GM12878 (cell line): Measurements from ENCODE around the gene RPL22. TPM values are rescaled to one million over a fixed set of nuclear protein-coding genes. Genes with fewer than 3 reads are reported as not detected.

Source experiments
- ATAC-seq: fragments of 200-7000 bp; cut with Tn5 transposase; 3 replicates; pipeline ENCODE4 v1.9.1; 2020; ENCODE audit warnings: mild to moderate bottlenecking, moderate library complexity
- BruUV-seq: library from RNA; stranded (reverse); fragments of 400-500 nt; replicated peaks from 2 replicates; lab custom pipeline; 2021; lab: Mats Ljungman, UMichigan
- CTCF ChIA-PET: fragments of 300-600 bp; sonication (Branson Sonifier 250); formaldehyde crosslinking; extraction: SDS; loops from one replicate; lab custom pipeline; 2021; ENCODE audit warnings: inconsistent platforms; lab: Yijun Ruan, JAX
- POLR2A ChIA-PET: fragments of 350-600 bp; formaldehyde crosslinking; extraction: SDS; loops from one replicate; lab custom pipeline; 2021; ENCODE audit warnings: inconsistent platforms; lab: Charles Lee
- RAD21 ChIA-PET: fragments of 300-600 bp; sonication (Branson Sonifier 250); formaldehyde crosslinking; loops from one replicate; lab custom pipeline; 2023; ENCODE audit warnings: antibody characterized with exemption; ENCODE audit not compliant: unreplicated experiment; lab: Charles Lee
- SMC1A ChIA-PET: fragments of 300-600 bp; sonication (Branson Sonifier 250); formaldehyde crosslinking; loops from one replicate; lab custom pipeline; 2023; ENCODE audit not compliant: unreplicated experiment, uncharacterized antibody; lab: Charles Lee
- DNase-seq: peaks from one replicate; pipeline ENCODE4 v3.0.0-alpha.2; 2011; ENCODE audit warnings: low read depth, low spot score
- FAIRE-seq: peaks from 3 replicates; lab custom pipeline; 2011; peaks lifted over from hg19 to GRCh38; lab: Jason Lieb, UNC
- H2AFZ ChIP-seq: 2 replicates; pipeline ENCODE4 v1.6.0; 2011; ENCODE audit warnings: low read depth, low read length, control low read depth; ENCODE audit not compliant: control insufficient read depth
- H3K27ac ChIP-seq: 2 replicates; pipeline ENCODE4 v1.5.1; 2011; ENCODE audit warnings: control low read depth; ENCODE audit not compliant: control insufficient read depth, insufficient read depth
- H3K27me3 ChIP-seq, 2 experiments: replicated peaks in 1 of 2; 2 replicates each; pipeline versions ENCODE4 v1.6.0 to v1.6.1; 2011; ENCODE audit warnings: low read length in 1 of 2; ENCODE audit not compliant: control insufficient read depth in 2 of 2, insufficient read depth in 2 of 2
- H3K36me3 ChIP-seq, 2 experiments: 2 replicates each; pipeline ENCODE4 v1.5.1; 2011; ENCODE audit warnings: low read length in 1 of 2; ENCODE audit not compliant: control insufficient read depth in 2 of 2, insufficient read depth in 2 of 2
- H3K4me1 ChIP-seq: 2 replicates; pipeline ENCODE4 v1.6.1; 2011; ENCODE audit warnings: mild to moderate bottlenecking, low read length, moderate library complexity, mixed read lengths; ENCODE audit not compliant: control insufficient read depth, insufficient read depth
- H3K4me2 ChIP-seq: 2 replicates; pipeline ENCODE4 v1.6.0; 2011; ENCODE audit warnings: control low read depth; ENCODE audit not compliant: control insufficient read depth, insufficient read depth
- H3K4me3 ChIP-seq: fragments of 200-600 bp; sonication (generic); 2 replicates; pipeline ENCODE4 v1.5.1; 2016
- H3K79me2 ChIP-seq: 2 replicates; pipeline ENCODE4 v1.6.0; 2011; ENCODE audit warnings: low read length; ENCODE audit not compliant: control insufficient read depth, insufficient read depth
- H3K9ac ChIP-seq: 2 replicates; pipeline ENCODE4 v1.8.0; 2011; ENCODE audit warnings: low read length, control low read depth, mixed read lengths; ENCODE audit not compliant: control insufficient read depth, insufficient read depth
- H3K9me3 ChIP-seq: replicated peaks from 3 replicates; pipeline ENCODE4 v1.5.1; 2011; ENCODE audit warnings: mild to moderate bottlenecking, low read length; ENCODE audit not compliant: control insufficient read depth, insufficient read depth
- H4K20me1 ChIP-seq: 2 replicates; pipeline ENCODE4 v1.6.0; 2011; ENCODE audit not compliant: control insufficient read depth, insufficient read depth
- CHD4 ChIP-seq: fragments of 200-600 bp; sonication (generic); IDR thresholded peaks from 2 replicates; pipeline ENCODE4 v1.6.1; 2016; ENCODE audit warnings: mild to moderate bottlenecking
- HDAC6 ChIP-seq: fragments of 200-600 bp; sonication (generic); IDR thresholded peaks from one replicate; pipeline ENCODE4 v1.8.0; 2017; ENCODE audit warnings: antibody characterized with exemption; ENCODE audit not compliant: unreplicated experiment
- IKZF1 ChIP-seq: fragments of 450-650 bp; conservative IDR thresholded peaks from 2 replicates; pipeline ENCODE4 v1.6.1; 2017; ENCODE audit warnings: antibody characterized with exemption, mild to moderate bottlenecking
- PAX8 ChIP-seq: fragments of 450-650 bp; IDR thresholded peaks from 2 replicates; pipeline ENCODE4 v1.6.1; 2017; ENCODE audit warnings: mild to moderate bottlenecking, moderate library complexity
- SMAD5 ChIP-seq: IDR thresholded peaks from 2 replicates; pipeline ENCODE4 v1.6.1; 2016; ENCODE audit warnings: antibody characterized with exemption, low read depth
- SMC3 ChIP-seq: IDR thresholded peaks from 2 replicates; pipeline ENCODE4 v1.6.1; 2011; ENCODE audit warnings: low read length, improper control_type of control experiment, borderline replicate concordance
- SUZ12 ChIP-seq: fragments of 200-600 bp; sonication (generic); IDR thresholded peaks from one replicate; pipeline ENCODE4 v1.6.1; 2018; ENCODE audit warnings: antibody characterized with exemption, mild to moderate bottlenecking; ENCODE audit not compliant: unreplicated experiment
- WGBS: methylation state at CpG from one replicate; pipeline ENCODE4 v1.1.6; 2016; ENCODE audit warnings: low lambda C conversion rate; ENCODE audit not compliant: insufficient replicate concordance, insufficient coverage; ENCODE audit errors: missing lambda C conversion rate; 5-methylcytosine and 5-hydroxymethylcytosine counted together
- in situ Hi-C: fragments of 300-500 bp; cut with MboI; formaldehyde crosslinking; loops from 9 replicates; pipeline ENCODE4 v1.14.3; 2018; ENCODE audit warnings: mixed read lengths
- intact Hi-C: fragments of 100-400 bp; cut with micrococcal nuclease; formaldehyde crosslinking; loops from one replicate; pipeline ENCODE4 v1.14.2; 2022; ENCODE audit not compliant: unreplicated experiment
- polyA plus RNA-seq, 11 experiments: library from polyadenylated mRNA; depleted of rRNA in 4 of 11; unstranded in 6 of 11; stranded (reverse) in 5 of 11; fragments of >200 nt; fragmentation: Nextera tagmentation in 4 of 11; fragmentation: Illumina TruSeq in 1 of 11; extraction: Ambion mirVana in 4 of 11; extraction: Trizol in 1 of 11; gene quantifications; 1 replicate in 1 of 11; 2 replicates in 10 of 11; pipeline versions ENCODE4 v1.2.1 to v1.2.3, GENCODE V29; 2011 to 2016; ENCODE audit warnings: inconsistent platforms in 2 of 11, missing spikeins in 2 of 11, low read depth in 1 of 11
- total RNA-seq, 4 experiments: library from RNA; depleted of rRNA in 3 of 4; stranded (reverse); fragments of >200 nt in 3 of 4; fragmentation: Illumina TruSeq in 1 of 4; extraction: Trizol in 1 of 4; gene quantifications; 2 replicates each; pipeline versions ENCODE4 v1.2.1 to v1.2.3, GENCODE V29; 2013 to 2021
- TF ChIP-seq, protein P1 (sequence below): fragments of 450-650 bp; IDR thresholded peaks from 2 replicates; pipeline ENCODE4 v1.6.1; 2016; ENCODE audit warnings: mild to moderate bottlenecking
- TF ChIP-seq, protein P2 (sequence below): IDR thresholded peaks from 2 replicates; pipeline ENCODE4 v1.6.1; 2012; ENCODE audit warnings: low read depth, low read length, improper control_type of control experiment
- TF ChIP-seq, protein P3 (sequence below): fragments of 450-650 bp; IDR thresholded peaks from 2 replicates; pipeline ENCODE4 v1.6.1; 2017; ENCODE audit warnings: mild to moderate bottlenecking, low read depth, inconsistent platforms; ENCODE audit not compliant: poor library complexity, severe bottlenecking

Gene RPL22
- total and polyA plus RNA-seq, 10 of the 15 experiments (the other 5 are each of a cell fraction or from before 2014, with no cell fraction given): 191 to 560 (median 430) TPM

DNA sequence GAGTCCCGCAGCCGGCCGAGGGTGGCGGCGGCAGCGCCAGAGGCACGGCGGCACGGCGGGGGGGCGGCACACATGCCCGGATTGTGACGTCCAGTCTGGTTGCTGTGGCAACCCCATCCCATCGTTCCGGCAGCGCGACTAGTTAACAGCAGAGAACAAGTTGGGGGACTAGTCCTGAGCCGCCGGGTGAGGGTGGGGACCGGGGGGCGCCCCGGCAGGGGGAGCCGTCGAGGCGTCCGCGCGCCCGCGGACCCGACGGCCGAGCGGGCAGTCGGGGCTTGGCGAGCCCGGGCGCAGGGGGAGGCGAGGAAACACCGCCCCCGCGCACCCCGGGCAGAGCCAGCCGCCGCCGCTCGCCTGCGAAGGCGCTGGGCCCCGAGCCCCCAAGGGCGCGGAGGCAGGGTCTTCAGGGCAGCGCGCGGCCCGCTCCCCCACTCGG, 19.1 kb downstream of the RPL22 start, which contains the start of gene CHD5:
Gene CHD5 (minus strand): TSS at position 54 of the 439 bp plus-strand sequence. CDS start 298 bp downstream, outside the sequence.
- Histone ChIP-seq H3K4me2 (peak within 1 kb of the TSS; percentile 33), H3K27ac (no peak within 1 kb of the TSS), H3K4me3 (no peak within 1 kb of the TSS), H3K4me1 (no peaks in the 10 kb centered on the region), H3K79me2 (no peaks in the 10 kb centered on the region), H2AFZ (no peak within 1 kb of the TSS)
- SMC1A ChIA-PET: no interaction called here
- DNase-seq (no peak), FAIRE-seq (no peak), ATAC-seq (peak; percentile 19; the same call in 1 of the 3 replicates)
- in situ Hi-C loops: no loop called here
- POLR2A ChIA-PET: no interaction called here
- TF ChIP-seq IKZF1: peak; percentile 29
- TF ChIP-seq HDAC6: peak; percentile 56
- peak; percentile 39 for TF ChIP-seq SUZ12
- TF ChIP-seq CHD4: no peak
- TF ChIP-seq, all 136 proteins: peak for 3
- Histone ChIP-seq H3K9me3 (no peaks in the 10 kb centered on the region), H3K9ac (no peak within 1 kb of the TSS), H3K36me3 (peaks cover 0 to 5% of the 10 kb centered on the region in 2 experiments), H3K27me3 (peaks cover 0 to 5% of the 10 kb centered on the region in 2 experiments; a peak in 2 of 4 replicates), H4K20me1 (peaks cover 8% of the 10 kb centered on the region)
- intact Hi-C loops: no loop called here
- CTCF ChIA-PET: no interaction called here
- WGBS: 4% methylated on average over 52 of the region's 57 CpGs
- BruUV-seq: no TSS peak
- RAD21 ChIA-PET: no interaction called here

DNA sequence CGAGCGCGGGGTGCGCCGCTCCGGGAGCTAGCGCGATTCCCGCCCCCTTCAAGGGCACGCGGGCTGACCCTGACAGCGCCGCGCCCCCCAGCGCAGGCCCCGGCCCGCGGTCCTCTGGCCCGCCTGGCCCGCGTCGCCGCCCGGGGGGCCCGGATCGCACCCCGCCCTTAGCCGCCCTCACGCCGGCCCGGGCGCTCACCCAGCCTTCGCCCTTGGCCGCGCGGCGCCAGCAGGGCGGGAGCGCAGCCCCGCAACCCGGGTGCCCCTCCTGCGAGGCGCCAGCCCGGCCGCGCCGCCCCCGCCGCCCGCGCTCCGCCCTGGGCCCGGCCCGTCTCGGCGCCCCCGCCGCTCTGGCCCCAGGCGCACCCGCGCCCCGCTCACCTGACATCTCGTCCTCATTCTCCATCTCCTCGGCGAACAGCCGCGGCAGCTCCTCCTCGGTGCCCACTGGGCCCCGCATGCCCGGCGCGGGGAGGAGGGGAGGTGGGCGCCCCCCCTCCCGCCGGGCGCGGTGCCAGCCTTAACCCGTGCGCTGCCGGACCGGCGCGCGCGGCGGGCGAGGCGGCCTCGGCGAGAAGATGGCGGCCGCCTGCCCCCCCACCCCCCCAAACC, 19.7 kb downstream of the RPL22 start:
- FAIRE-seq (no peak), DNase-seq (no peak), ATAC-seq (no peak)
- CTCF ChIA-PET: no interaction called here
- in situ Hi-C loops: no loop called here
- no peak overlapping the region for H3K4me3 ChIP-seq
- no peaks in the 10 kb centered on the region for H3K4me1 ChIP-seq
- no peak overlapping the region for H3K9ac ChIP-seq
- POLR2A ChIA-PET: no interaction called here
- intact Hi-C loops: no loop called here
- no TSS peak for BruUV-seq
- H3K36me3 ChIP-seq: peaks cover 0 to 5% of the 10 kb centered on the region in 2 experiments; a peak in 3 of 4 replicates
- peaks cover 8% of the 10 kb centered on the region for H4K20me1 ChIP-seq
- no peak overlapping the region for H2AFZ ChIP-seq
- H3K9me3 ChIP-seq: no peaks in the 10 kb centered on the region; the same call in 2 of the 3 replicates
- peaks cover 0 to 5% of the 10 kb centered on the region in 2 experiments; a peak in 2 of 4 replicates for H3K27me3 ChIP-seq
- H3K4me2 ChIP-seq: 0 out of 2 replicates have a peak overlapping the region, but pooled peaks have one; percentile 33
- RAD21 ChIA-PET: no interaction called here
- no peak overlapping the region for H3K27ac ChIP-seq
- SMC1A ChIA-PET: no interaction called here
- 24% methylated on average over 26 of the region's 92 CpGs for WGBS
- no peaks in the 10 kb centered on the region for H3K79me2 ChIP-seq
- TF ChIP-seq, protein P1, sequence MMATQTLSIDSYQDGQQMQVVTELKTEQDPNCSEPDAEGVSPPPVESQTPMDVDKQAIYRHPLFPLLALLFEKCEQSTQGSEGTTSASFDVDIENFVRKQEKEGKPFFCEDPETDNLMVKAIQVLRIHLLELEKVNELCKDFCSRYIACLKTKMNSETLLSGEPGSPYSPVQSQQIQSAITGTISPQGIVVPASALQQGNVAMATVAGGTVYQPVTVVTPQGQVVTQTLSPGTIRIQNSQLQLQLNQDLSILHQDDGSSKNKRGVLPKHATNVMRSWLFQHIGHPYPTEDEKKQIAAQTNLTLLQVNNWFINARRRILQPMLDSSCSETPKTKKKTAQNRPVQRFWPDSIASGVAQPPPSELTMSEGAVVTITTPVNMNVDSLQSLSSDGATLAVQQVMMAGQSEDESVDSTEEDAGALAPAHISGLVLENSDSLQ: no peak
- TF ChIP-seq, protein P2, sequence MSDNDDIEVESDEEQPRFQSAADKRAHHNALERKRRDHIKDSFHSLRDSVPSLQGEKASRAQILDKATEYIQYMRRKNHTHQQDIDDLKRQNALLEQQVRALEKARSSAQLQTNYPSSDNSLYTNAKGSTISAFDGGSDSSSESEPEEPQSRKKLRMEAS: no peak
- TF ChIP-seq SMAD5: no peak
- no peak for TF ChIP-seq SMC3
- no peak for TF ChIP-seq PAX8
- TF ChIP-seq, protein P3, sequence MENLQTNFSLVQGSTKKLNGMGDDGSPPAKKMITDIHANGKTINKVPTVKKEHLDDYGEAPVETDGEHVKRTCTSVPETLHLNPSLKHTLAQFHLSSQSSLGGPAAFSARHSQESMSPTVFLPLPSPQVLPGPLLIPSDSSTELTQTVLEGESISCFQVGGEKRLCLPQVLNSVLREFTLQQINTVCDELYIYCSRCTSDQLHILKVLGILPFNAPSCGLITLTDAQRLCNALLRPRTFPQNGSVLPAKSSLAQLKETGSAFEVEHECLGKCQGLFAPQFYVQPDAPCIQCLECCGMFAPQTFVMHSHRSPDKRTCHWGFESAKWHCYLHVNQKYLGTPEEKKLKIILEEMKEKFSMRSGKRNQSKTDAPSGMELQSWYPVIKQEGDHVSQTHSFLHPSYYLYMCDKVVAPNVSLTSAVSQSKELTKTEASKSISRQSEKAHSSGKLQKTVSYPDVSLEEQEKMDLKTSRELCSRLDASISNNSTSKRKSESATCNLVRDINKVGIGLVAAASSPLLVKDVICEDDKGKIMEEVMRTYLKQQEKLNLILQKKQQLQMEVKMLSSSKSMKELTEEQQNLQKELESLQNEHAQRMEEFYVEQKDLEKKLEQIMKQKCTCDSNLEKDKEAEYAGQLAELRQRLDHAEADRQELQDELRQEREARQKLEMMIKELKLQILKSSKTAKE: no peak
